Panc1 (cell line): Measurements from ENCODE around the gene MET.

Experiments
- CTCF ChIP-seq: fragments of 450-650 bp; IDR thresholded peaks from 2 replicates; pipeline ENCODE4 v1.5.1; 2017; ENCODE audit warnings: mild to moderate bottlenecking
- POLR2AphosphoS5 ChIP-seq: IDR thresholded peaks from 2 replicates; pipeline ENCODE4 v1.6.1; 2012; ENCODE audit warnings: mild to moderate bottlenecking, low read depth, low read length, moderate library complexity
- TCF7L2 ChIP-seq: IDR thresholded peaks from 2 replicates; pipeline ENCODE4 v1.6.1; 2011; ENCODE audit warnings: mild to moderate bottlenecking, low read depth, low read length, inconsistent platforms

- no peak for TF ChIP-seq POLR2AphosphoS5
- TF ChIP-seq CTCF, result peak; percentile 67; the same call in 1 of the 2 replicates
- no peak for TF ChIP-seq TCF7L2
These were observed 137.8 kb downstream of the MET start for GRCh38 chr7:116809636-116810266.
